Stomach (tissue), 9 donors: ENCODE results near the gene CDK15. TPM values are rescaled to one million over a fixed set of nuclear protein-coding genes. Genes with fewer than 3 reads are reported as not detected.

ENCODE experiments used
- DNase-seq, 2 donors: peaks; one replicate each; pipeline versions ENCODE4 v3.0.0 to v3.0.0-alpha.2; 2013 to 2019
- H3K27ac ChIP-seq, 5 donors: fragments of 200-600 bp in 4 of 5; sonication (generic) in 4 of 5; one replicate each; pipeline ENCODE4 v1.5.1; 2013 to 2019; ENCODE audit warnings: mild to moderate bottlenecking in 1 of 5, moderate library complexity in 1 of 5
- H3K27me3 ChIP-seq, 3 donors: fragments of 200-600 bp; sonication (generic); one replicate each; pipeline ENCODE4 v1.5.1; 2017 to 2019; ENCODE audit warnings: mixed run types in 1 of 3
- H3K36me3 ChIP-seq, 4 donors: fragments of 200-600 bp; sonication (generic); 1 replicate in 3 of 4; 2 replicates in 1 of 4; pipeline ENCODE4 v1.5.1; 2016 to 2019
- H3K4me1 ChIP-seq, 4 donors: fragments of 200-600 bp; sonication (generic); one replicate each; pipeline ENCODE4 v1.5.1; 2016 to 2019
- H3K4me3 ChIP-seq, 4 donors: fragments of 200-600 bp; sonication (generic) in 3 of 4; one replicate each; pipeline ENCODE4 v1.5.1; 2016 to 2019; ENCODE audit warnings: mild to moderate bottlenecking in 1 of 4
- H3K9me3 ChIP-seq, 4 donors: fragments of 200-600 bp; sonication (generic); one replicate each; pipeline ENCODE4 v1.5.1; 2016 to 2019
- EP300 ChIP-seq: sonication (generic); formaldehyde crosslinking; IDR thresholded peaks from one replicate; pipeline ENCODE4 v1.6.1; 2017; ENCODE audit warnings: antibody characterized with exemption
- POLR2A ChIP-seq, 4 donors: fragments of 450-650 bp; IDR thresholded peaks; one replicate each; pipeline ENCODE4 v1.6.1; 2016; ENCODE audit warnings: antibody characterized with exemption in 4 of 4, control low read depth in 2 of 4, mild to moderate bottlenecking in 1 of 4, moderate library complexity in 1 of 4
- POLR2AphosphoS5 ChIP-seq, 3 donors: sonication (generic); formaldehyde crosslinking; IDR thresholded peaks; one replicate each; pipeline ENCODE4 v1.6.1; 2016; ENCODE audit warnings: antibody characterized with exemption in 3 of 3
- WGBS, 5 donors: extraction: QIAGEN DNeasy Blood & Tissue Kit in 3 of 5; methylation state at CpG; one replicate each; pipeline versions ENCODE4 v1.1.5 to v1.1.7; 2013 to 2018; 5-methylcytosine and 5-hydroxymethylcytosine counted together
- intact Hi-C: fragments of 100-400 bp; cut with DNase I; formaldehyde crosslinking; loops from one replicate; pipeline ENCODE4 v1.15.1; 2023; ENCODE audit warnings: low total_unique reads
- polyA plus RNA-seq, 3 donors: library from polyadenylated mRNA; stranded (reverse); fragments of 200-250 nt; gene quantifications; one replicate each; pipeline ENCODE4 v1.2.3, GENCODE V29; 2013
- total RNA-seq, 5 donors: library from RNA; depleted of rRNA; stranded (reverse); fragments of >200 nt; gene quantifications; one replicate each; pipeline versions ENCODE4 v1.1.0 to v1.2.3, GENCODE V29; 2014 to 2016
- TF ChIP-seq, protein P1 (sequence below), 7 experiments: fragments of 450-650 bp in 4 of 7; fragments of 200-600 bp in 3 of 7; sonication (generic) in 3 of 7; IDR thresholded peaks; one replicate each; pipeline ENCODE4 v1.5.1; 2016 to 2019; ENCODE audit warnings: antibody characterized with exemption in 7 of 7, control low read depth in 2 of 7, mild to moderate bottlenecking in 1 of 7
- donor health status: healthy with polysubstance abuse.
- donor health status: Bipolar disorder and iron deficiency.
- donor health status: healthy.

Gene CDK15
- total and polyA plus RNA-seq, 8 donors: 0.08 to 24.1 (median 3.2) TPM; not detected in 2

DNA sequence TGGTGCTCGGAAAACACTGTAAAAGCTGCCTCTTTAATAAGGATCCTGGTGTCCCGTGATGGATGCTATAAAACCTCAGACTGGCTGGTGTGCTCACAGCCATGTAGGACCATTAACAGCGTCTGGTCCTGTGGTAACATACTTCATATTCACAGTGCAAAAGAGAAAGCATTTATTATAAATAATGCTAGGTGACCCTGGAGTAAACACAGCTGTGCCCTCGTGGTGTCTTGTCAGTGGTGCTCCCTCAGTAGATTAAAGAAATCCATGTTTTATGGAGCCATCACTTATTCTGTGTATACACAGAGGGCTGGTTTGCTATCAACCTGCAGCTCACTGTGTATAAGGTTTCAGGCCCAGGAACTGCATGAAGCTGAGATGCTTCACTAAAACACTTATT, 106.9 kb downstream of the CDK15 start:
- 63 to 81% (median 73%) methylated on average over 4 of the region's 4 CpGs for WGBS, 5 donors
- no peak for DNase-seq
- Histone ChIP-seq H3K9me3 (no peaks in the 10 kb centered on the region), H3K4me1 (peaks cover 0 to 11% (median 0%) of the 10 kb centered on the region in 4 donors), H3K36me3 (no peaks in the 10 kb centered on the region), H3K27ac (no peak overlapping the region), H3K4me3 (no peak overlapping the region), H3K27me3 (no peaks in the 10 kb centered on the region)
- TF ChIP-seq, protein P1, sequence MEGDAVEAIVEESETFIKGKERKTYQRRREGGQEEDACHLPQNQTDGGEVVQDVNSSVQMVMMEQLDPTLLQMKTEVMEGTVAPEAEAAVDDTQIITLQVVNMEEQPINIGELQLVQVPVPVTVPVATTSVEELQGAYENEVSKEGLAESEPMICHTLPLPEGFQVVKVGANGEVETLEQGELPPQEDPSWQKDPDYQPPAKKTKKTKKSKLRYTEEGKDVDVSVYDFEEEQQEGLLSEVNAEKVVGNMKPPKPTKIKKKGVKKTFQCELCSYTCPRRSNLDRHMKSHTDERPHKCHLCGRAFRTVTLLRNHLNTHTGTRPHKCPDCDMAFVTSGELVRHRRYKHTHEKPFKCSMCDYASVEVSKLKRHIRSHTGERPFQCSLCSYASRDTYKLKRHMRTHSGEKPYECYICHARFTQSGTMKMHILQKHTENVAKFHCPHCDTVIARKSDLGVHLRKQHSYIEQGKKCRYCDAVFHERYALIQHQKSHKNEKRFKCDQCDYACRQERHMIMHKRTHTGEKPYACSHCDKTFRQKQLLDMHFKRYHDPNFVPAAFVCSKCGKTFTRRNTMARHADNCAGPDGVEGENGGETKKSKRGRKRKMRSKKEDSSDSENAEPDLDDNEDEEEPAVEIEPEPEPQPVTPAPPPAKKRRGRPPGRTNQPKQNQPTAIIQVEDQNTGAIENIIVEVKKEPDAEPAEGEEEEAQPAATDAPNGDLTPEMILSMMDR (IDR thresholded peaks at IDR 0.05): no peak
- TF ChIP-seq POLR2AphosphoS5 (IDR thresholded peaks at IDR 0.05): no peak
- TF ChIP-seq POLR2A (IDR thresholded peaks at IDR 0.05): no peak
- no peak for TF ChIP-seq EP300
- intact Hi-C loops: no loop called here

DNA sequence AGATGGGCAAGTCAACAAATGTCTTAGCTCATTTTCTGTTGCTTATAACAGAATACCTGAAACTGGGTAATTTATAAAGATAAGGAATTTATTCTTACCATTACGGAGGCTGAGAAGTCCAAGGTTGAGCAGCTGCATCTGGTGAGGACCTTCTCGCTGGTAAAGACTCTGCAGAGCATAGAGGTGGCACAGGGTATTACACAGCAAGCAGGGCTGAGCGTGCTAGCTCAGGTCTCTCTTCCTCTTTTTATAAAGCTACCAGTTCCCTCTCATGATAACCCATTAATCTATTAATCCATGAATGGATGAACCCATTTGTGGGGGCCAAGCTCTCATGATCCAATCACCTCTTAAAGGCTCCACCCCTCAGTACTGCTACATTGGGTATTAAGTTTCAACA, 109.1 kb downstream of the CDK15 start:
- intact Hi-C loops: no loop called here
- Histone ChIP-seq H3K27ac (no peak overlapping the region), H3K4me3 (no peak overlapping the region), H3K27me3 (no peaks in the 10 kb centered on the region), H3K4me1 (no peaks in the 10 kb centered on the region), H3K36me3 (no peaks in the 10 kb centered on the region), H3K9me3 (no peaks in the 10 kb centered on the region)
- WGBS, 5 donors: 88 to 94% (median 90%) methylated on average over 3 of the region's 3 CpGs
- no peak for DNase-seq
- TF ChIP-seq, protein P1 (IDR thresholded peaks at IDR 0.05): no peak
- no peak for TF ChIP-seq EP300
- TF ChIP-seq POLR2A (IDR thresholded peaks at IDR 0.05): no peak
- no peak for TF ChIP-seq POLR2AphosphoS5 (IDR thresholded peaks at IDR 0.05)

DNA sequence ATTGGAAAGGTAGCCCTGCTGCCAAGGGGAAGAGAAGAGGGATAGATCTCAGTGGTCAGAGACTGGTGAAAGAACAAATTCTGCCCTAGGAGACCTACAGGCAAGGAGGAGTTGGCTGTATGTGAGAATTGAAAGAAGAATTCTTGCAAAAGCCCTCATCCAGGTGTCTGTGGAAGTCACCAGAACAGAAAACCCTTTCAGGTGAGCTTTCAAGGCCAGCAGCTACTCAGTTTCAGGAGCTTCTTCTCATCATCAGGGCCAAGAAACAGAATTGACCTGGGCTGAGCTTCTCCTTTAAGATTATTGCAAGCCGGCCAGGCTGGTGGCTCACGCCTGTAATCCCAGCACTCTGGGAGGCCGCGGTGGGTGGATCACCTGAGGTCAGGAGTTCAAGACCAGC, 110.2 kb downstream of the CDK15 start:
- no peaks in the 10 kb centered on the region for H3K27me3 ChIP-seq
- H3K36me3 ChIP-seq: no peaks in the 10 kb centered on the region
- intact Hi-C loops: no loop called here
- TF ChIP-seq POLR2AphosphoS5 (IDR thresholded peaks at IDR 0.05): no peak
- TF ChIP-seq, protein P1 (IDR thresholded peaks at IDR 0.05): no peak
- TF ChIP-seq EP300: no peak
- TF ChIP-seq POLR2A (IDR thresholded peaks at IDR 0.05): no peak
- no peak overlapping the region for H3K4me3 ChIP-seq
- H3K27ac ChIP-seq: no peak overlapping the region
- 88 to 98% (median 94%) methylated on average over 4 of the region's 4 CpGs for WGBS, 5 donors
- no peaks in the 10 kb centered on the region for H3K4me1 ChIP-seq
- H3K9me3 ChIP-seq: no peaks in the 10 kb centered on the region
- no peak for DNase-seq

DNA sequence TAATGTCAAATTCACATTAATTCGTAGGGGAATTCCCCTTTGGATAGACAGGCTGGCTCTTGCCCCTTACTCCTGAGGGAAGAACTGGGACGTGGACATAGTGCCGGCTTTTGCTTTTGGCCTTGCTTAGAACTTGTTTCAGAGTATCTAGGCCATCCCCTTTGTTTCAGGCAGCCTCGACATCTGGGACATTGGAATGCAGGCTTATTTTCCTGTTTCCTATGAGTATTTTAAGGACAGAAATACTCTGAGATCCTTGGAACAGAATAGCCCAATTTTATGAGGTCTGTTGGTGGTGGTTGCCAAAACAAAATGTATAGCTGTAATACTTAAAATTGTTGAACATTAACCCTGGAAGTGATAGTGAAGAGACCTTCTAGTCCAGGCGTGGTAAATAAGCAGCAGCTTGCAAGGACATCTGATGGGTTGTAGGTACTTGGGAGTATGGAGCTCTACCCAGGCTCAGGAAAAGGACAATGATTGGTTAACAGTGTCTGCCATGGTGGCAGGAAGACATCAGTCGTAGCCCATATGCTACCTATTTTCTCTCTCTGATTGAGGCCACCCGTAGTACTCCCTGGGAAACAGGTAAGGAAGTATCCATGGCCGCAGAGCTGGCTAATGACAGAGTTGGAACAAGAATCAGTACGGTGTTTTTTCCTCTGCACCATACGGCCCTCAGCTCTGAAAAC, 112.4 kb downstream of the CDK15 start:
- TF ChIP-seq POLR2A (IDR thresholded peaks at IDR 0.05): no peak
- TF ChIP-seq, protein P1 (IDR thresholded peaks at IDR 0.05): no peak
- TF ChIP-seq EP300: no peak
- no peak for TF ChIP-seq POLR2AphosphoS5 (IDR thresholded peaks at IDR 0.05)
- Histone ChIP-seq H3K4me3 (no peak overlapping the region), H3K9me3 (no peaks in the 10 kb centered on the region), H3K36me3 (no peaks in the 10 kb centered on the region), H3K27me3 (no peaks in the 10 kb centered on the region), H3K27ac (no peak overlapping the region), H3K4me1 (no peaks in the 10 kb centered on the region)
- WGBS, 5 donors: 70 to 80% (median 74%) methylated on average over 10 of the region's 10 CpGs
- no peak for DNase-seq
- intact Hi-C loops: no loop called here
